Gastrocnemius medialis (tissue), 4 donors: ENCODE results near the gene UNC5C.

Experiments
- POLR2A ChIP-seq, 2 donors: fragments of 450-650 bp; IDR thresholded peaks; one replicate each; pipeline ENCODE4 v1.6.1; 2017; ENCODE audit warnings: antibody characterized with exemption in 2 of 2, mild to moderate bottlenecking in 2 of 2, moderate library complexity in 2 of 2
- TF ChIP-seq, protein P1 (sequence below), 5 experiments: fragments of 450-650 bp in 3 of 5; fragments of 200-600 bp in 2 of 5; sonication (generic) in 2 of 5; IDR thresholded peaks in 4 of 5; conservative IDR thresholded peaks in 1 of 5; 1 replicate in 4 of 5; 2 replicates in 1 of 5; pipeline ENCODE4 v1.5.1; 2016 to 2019; ENCODE audit warnings: antibody characterized with exemption in 5 of 5, mild to moderate bottlenecking in 3 of 5, moderate library complexity in 3 of 5

DNA sequence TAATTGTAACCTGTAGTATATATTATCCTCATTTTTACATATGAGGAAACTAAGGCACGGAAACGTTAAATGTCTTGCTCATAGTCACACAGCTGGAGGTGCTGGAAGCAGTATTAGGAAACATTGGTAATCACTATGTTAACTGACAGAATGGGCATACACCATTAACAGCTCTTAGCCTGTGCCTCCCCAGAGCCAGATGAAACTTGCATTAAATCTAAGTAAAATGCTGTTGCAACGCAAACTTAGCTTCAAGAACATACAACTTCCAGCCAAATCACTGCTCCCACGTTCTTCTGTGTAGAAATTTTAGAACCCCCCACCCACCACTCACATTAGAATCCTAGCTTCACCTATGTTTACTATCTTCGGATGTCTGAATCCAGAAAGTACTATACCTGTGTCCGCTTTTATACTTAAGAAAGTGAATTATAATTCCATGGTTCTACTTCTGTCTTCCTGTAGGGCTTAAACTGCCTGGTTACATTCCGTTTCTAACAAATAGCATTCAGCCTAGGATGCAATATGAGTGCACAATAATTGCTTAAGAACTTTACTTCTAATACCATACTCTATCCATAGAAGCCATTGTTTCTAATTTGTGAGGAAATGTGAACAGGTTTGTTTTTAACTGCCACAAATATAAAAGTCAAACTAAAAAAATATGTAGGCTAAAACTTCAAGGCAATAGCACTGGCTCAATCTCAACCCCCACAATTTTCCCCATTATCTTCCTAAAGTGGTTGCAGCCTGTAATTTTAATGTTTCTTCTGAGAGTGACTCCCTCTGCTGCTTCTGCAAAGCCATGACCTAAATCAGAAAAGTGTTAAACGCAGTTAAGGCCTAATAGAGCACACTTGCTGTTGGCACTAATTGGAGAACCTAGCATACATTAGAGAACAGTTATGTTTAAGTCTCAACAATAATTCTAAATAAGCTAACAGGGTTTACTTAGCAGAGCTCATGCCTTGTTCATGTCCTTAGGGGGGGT is 4.4 kb downstream of the UNC5C start:
- TF ChIP-seq, protein P1, sequence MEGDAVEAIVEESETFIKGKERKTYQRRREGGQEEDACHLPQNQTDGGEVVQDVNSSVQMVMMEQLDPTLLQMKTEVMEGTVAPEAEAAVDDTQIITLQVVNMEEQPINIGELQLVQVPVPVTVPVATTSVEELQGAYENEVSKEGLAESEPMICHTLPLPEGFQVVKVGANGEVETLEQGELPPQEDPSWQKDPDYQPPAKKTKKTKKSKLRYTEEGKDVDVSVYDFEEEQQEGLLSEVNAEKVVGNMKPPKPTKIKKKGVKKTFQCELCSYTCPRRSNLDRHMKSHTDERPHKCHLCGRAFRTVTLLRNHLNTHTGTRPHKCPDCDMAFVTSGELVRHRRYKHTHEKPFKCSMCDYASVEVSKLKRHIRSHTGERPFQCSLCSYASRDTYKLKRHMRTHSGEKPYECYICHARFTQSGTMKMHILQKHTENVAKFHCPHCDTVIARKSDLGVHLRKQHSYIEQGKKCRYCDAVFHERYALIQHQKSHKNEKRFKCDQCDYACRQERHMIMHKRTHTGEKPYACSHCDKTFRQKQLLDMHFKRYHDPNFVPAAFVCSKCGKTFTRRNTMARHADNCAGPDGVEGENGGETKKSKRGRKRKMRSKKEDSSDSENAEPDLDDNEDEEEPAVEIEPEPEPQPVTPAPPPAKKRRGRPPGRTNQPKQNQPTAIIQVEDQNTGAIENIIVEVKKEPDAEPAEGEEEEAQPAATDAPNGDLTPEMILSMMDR (IDR thresholded peaks at IDR 0.05 in 4 of 5, conservative IDR thresholded peaks at IDR 0.05 in 1 of 5) = no peak
- TF ChIP-seq POLR2A (IDR thresholded peaks at IDR 0.05) = no peak
